Measurements from ENCODE around the gene PCNX2. TPM values are rescaled to one million over a fixed set of nuclear protein-coding genes. Genes with fewer than 3 reads are reported as not detected.

PCNX2 gene
- total and polyA plus RNA-seq, 2 donors (not counting 3 experiments of a cell fraction or from before 2014, with no cell fraction given): 6.6 to 11.0 TPM

- Histone ChIP-seq H3K4me1 (ENCODE audit: control insufficient read depth, extremely low read depth, insufficient read depth, low read length) (peaks cover 32% of the 10 kb centered on the region), H3K27me3 (ENCODE audit: control insufficient read depth in 2 of 2, insufficient read depth in 2 of 2, low read length in 2 of 2) (no peaks in the 10 kb centered on the region), H3K36me3 (ENCODE audit: control insufficient read depth in 2 of 2, extremely low read depth in 1 of 2, insufficient read depth in 2 of 2, low read length in 2 of 2) (no peaks in the 10 kb centered on the region), H4K20me1 (replicated peaks; ENCODE audit: control insufficient read depth, extremely low read depth, insufficient read depth, low read length) (no peaks in the 10 kb centered on the region), H3K27ac (ENCODE audit: insufficient read depth, low read depth, low read length) (peak overlapping the region; percentile 89), H3K4me3 (replicated peaks in 1 of 3; ENCODE audit: insufficient read depth in 1 of 3, low read depth in 1 of 3, low read length in 3 of 3) (no peak overlapping the region), H3K79me2 (ENCODE audit: control insufficient read depth, insufficient read depth, low read length) (no peaks in the 10 kb centered on the region), H3K9me3 (replicated peaks; ENCODE audit: control insufficient read depth, insufficient read depth, low read length) (no peaks in the 10 kb centered on the region), H2AFZ (ENCODE audit: low read depth, low read length) (no peak overlapping the region), H3K9me1 (replicated peaks; ENCODE audit: control insufficient read depth, extremely low read depth, insufficient read depth, low read length) (no peaks in the 10 kb centered on the region), H3K9ac (replicated peaks; ENCODE audit: extremely low read depth, insufficient read depth, low read length) (peak overlapping the region; percentile 64), H3K4me2 (ENCODE audit: insufficient read depth, low read length) (peak overlapping the region; percentile 44)
- peak; percentile 10 for DNase-seq (ENCODE audit: low read depth, low spot score)
- CTCF ChIA-PET: interaction anchor here (1.0 to 1.8 kb wide), 3 partner anchors 7 to 484 kb away, joined by 3 to 9 read pairs (median 5); partner anchors contain the start of gene SIPA1L2
- BruUV-seq (replicated peaks): no TSS peak
- intact Hi-C loops (cut with micrococcal nuclease): loop anchor here (5.0 kb wide), 1 partner anchor 302 kb away; no protein-coding TSS in a partner anchor
- no peak for FAIRE-seq
- POLR2A ChIA-PET: no interaction called here
- no peak for TF ChIP-seq POLR2AphosphoS5 (IDR thresholded peaks at IDR 0.05; ENCODE audit: insufficient read depth, low read depth, low read length)
- no peak for TF ChIP-seq FOS (IDR thresholded peaks at IDR 0.05; ENCODE audit: borderline replicate concordance, insufficient read depth, low read length)
- TF ChIP-seq EZH2 (IDR thresholded peaks at IDR 0.05; ENCODE audit: borderline replicate concordance, low read depth, low read length, severe bottlenecking): no peak
- no peak for TF ChIP-seq MAX (IDR thresholded peaks at IDR 0.05; ENCODE audit: insufficient read depth, insufficient read length)
- no peak for TF ChIP-seq POLR2A (IDR thresholded peaks at IDR 0.05; ENCODE audit: low read depth, low read length)
- no peak for TF ChIP-seq GATA2 (IDR thresholded peaks at IDR 0.05; ENCODE audit: insufficient read depth, insufficient read length, low read depth, low read length)
- TF ChIP-seq, protein P1, sequence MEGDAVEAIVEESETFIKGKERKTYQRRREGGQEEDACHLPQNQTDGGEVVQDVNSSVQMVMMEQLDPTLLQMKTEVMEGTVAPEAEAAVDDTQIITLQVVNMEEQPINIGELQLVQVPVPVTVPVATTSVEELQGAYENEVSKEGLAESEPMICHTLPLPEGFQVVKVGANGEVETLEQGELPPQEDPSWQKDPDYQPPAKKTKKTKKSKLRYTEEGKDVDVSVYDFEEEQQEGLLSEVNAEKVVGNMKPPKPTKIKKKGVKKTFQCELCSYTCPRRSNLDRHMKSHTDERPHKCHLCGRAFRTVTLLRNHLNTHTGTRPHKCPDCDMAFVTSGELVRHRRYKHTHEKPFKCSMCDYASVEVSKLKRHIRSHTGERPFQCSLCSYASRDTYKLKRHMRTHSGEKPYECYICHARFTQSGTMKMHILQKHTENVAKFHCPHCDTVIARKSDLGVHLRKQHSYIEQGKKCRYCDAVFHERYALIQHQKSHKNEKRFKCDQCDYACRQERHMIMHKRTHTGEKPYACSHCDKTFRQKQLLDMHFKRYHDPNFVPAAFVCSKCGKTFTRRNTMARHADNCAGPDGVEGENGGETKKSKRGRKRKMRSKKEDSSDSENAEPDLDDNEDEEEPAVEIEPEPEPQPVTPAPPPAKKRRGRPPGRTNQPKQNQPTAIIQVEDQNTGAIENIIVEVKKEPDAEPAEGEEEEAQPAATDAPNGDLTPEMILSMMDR (IDR thresholded peaks at IDR 0.05; ENCODE audit: extremely low read depth in 1 of 2, insufficient read depth in 1 of 2, low read depth in 1 of 2, low read length in 2 of 2): no peak
- no peak for TF ChIP-seq MYC (IDR thresholded peaks at IDR 0.05; ENCODE audit: low read depth, low read length)
- no peak for TF ChIP-seq JUN (IDR thresholded peaks at IDR 0.05; ENCODE audit: borderline replicate concordance, insufficient read depth, insufficient read length, low read depth)
- dilution Hi-C loops (cut with MboI; ENCODE audit: extremely low pct_ligation_motif_present, low sequenced_read_pairs): no loop called here
Measured at GRCh38 chr1:233114159-233114558, 181.4 kb downstream of the PCNX2 start.
